Daoy (cell line): ENCODE results near the gene TMEM132E. TPM values are rescaled to one million over a fixed set of nuclear protein-coding genes. Genes with fewer than 3 reads are reported as not detected.
"Not testable (repeated sequence)": the region's sequence is repeated elsewhere in the genome, so short reads cannot be mapped to it uniquely, and the experiment has no call there.

Experiments used
- DNase-seq: peaks from one replicate; pipeline ENCODE4 v3.0.0-alpha.2; 2015; ENCODE audit warnings: low read depth
- total RNA-seq: library from RNA; depleted of rRNA; stranded (reverse); fragments of >200 nt; shearing (Covaris generic); gene quantifications from 2 replicates; pipeline ENCODE4 v1.2.3, GENCODE V29; 2014; rRNA removed

TMEM132E gene
- not detected in 2 replicates for total RNA-seq

- DNase-seq: peak; percentile 51
Measured at GRCh38 chr17:34579017-34579946, at the start of gene TMEM132E. TSS of gene TMEM132E (plus strand) at chr17:34579582. CDS start at chr17:34581077, 1,495 bp downstream.

GRCh38 chr17:34530918-34531317 lies 48.5 kb upstream of the TMEM132E start:
- DNase-seq: no peak

- DNase-seq: no peak
Measured at GRCh38 chr17:34532281-34533065, 46.9 kb upstream of the TMEM132E start.

GRCh38 chr17:34533806-34534527 lies 45.4 kb upstream of the TMEM132E start:
- no peak for DNase-seq

- DNase-seq: no peak
Measured at GRCh38 chr17:34537445-34537844, 41.9 kb upstream of the TMEM132E start.

GRCh38 chr17:34538582-34538981 lies 40.8 kb upstream of the TMEM132E start:
- not testable (repeated sequence) for DNase-seq

GRCh38 chr17:34539881-34540280 lies 39.5 kb upstream of the TMEM132E start:
- no peak for DNase-seq

- DNase-seq: peak; percentile 28
Measured at GRCh38 chr17:34542700-34543336, 36.6 kb upstream of the TMEM132E start.

- no peak for DNase-seq
Measured at GRCh38 chr17:34547453-34548063, 31.8 kb upstream of the TMEM132E start.

- DNase-seq: no peak
Measured at GRCh38 chr17:34549966-34550365, 29.4 kb upstream of the TMEM132E start.

GRCh38 chr17:34553907-34554306 lies 25.5 kb upstream of the TMEM132E start:
- DNase-seq: no peak

GRCh38 chr17:34556384-34556783 lies 23.0 kb upstream of the TMEM132E start:
- peak; percentile 21 for DNase-seq

GRCh38 chr17:34556931-34557330 lies 22.5 kb upstream of the TMEM132E start:
- DNase-seq: no peak

- no peak for DNase-seq
Measured at GRCh38 chr17:34561328-34561727, 18.1 kb upstream of the TMEM132E start.

GRCh38 chr17:34562387-34562786 lies 17.0 kb upstream of the TMEM132E start:
- DNase-seq: no peak

GRCh38 chr17:34565713-34566112 lies 13.7 kb upstream of the TMEM132E start:
- DNase-seq: no peak

GRCh38 chr17:34566201-34566600 lies 13.2 kb upstream of the TMEM132E start:
- DNase-seq: no peak

- no peak for DNase-seq
Measured at GRCh38 chr17:34566873-34567272, 12.5 kb upstream of the TMEM132E start.

- peak; percentile 7 for DNase-seq
Measured at GRCh38 chr17:34567691-34568465, 11.5 kb upstream of the TMEM132E start.

- no peak for DNase-seq
Measured at GRCh38 chr17:34568953-34569352, 10.4 kb upstream of the TMEM132E start.
